HG03460 (cell line): Measurements from ENCODE around the gene LDLRAD4.

Experiments used
- ATAC-seq: cut with Tn5 transposase; IDR thresholded peaks from one replicate; pipeline ENCODE4 v1.9.1; 2021; ENCODE audit not compliant: unreplicated experiment

The LDLRAD4 gene

GRCh38 chr18:13619505-13620205 lies 401.1 kb downstream of the LDLRAD4 start:
- ATAC-seq, result no peak

GRCh38 chr18:13620206-13620672 lies 401.7 kb downstream of the LDLRAD4 start:
- no peak for ATAC-seq

- no peak for ATAC-seq
Observed at GRCh38 chr18:13620818-13621445, 402.4 kb downstream of the LDLRAD4 start.

GRCh38 chr18:13621446-13621849 lies 402.9 kb downstream of the LDLRAD4 start:
- no peak for ATAC-seq

- no peak for ATAC-seq
Observed at GRCh38 chr18:13621886-13622619, 403.5 kb downstream of the LDLRAD4 start.

GRCh38 chr18:13622751-13623150 lies 404.2 kb downstream of the LDLRAD4 start:
- ATAC-seq, result no peak

- ATAC-seq, result no peak
Observed at GRCh38 chr18:13623348-13623747, 404.8 kb downstream of the LDLRAD4 start.

GRCh38 chr18:13623871-13624270 lies 405.3 kb downstream of the LDLRAD4 start:
- ATAC-seq, result no peak

GRCh38 chr18:13624563-13625237 lies 406.1 kb downstream of the LDLRAD4 start:
- ATAC-seq, result no peak

- ATAC-seq, result no peak
Observed at GRCh38 chr18:13625355-13625754, 406.8 kb downstream of the LDLRAD4 start.

GRCh38 chr18:13625843-13626543 lies 407.4 kb downstream of the LDLRAD4 start:
- ATAC-seq, result no peak

GRCh38 chr18:13626544-13626908 lies 408.0 kb downstream of the LDLRAD4 start:
- no peak for ATAC-seq

GRCh38 chr18:13627639-13628038 lies 409.1 kb downstream of the LDLRAD4 start:
- ATAC-seq, result no peak

GRCh38 chr18:13628211-13628610 lies 409.7 kb downstream of the LDLRAD4 start:
- ATAC-seq, result no peak

GRCh38 chr18:13629841-13630715 lies 411.5 kb downstream of the LDLRAD4 start:
- peak; percentile 89 for ATAC-seq

GRCh38 chr18:13630716-13631268 lies 412.2 kb downstream of the LDLRAD4 start:
- no peak for ATAC-seq

- no peak for ATAC-seq
Observed at GRCh38 chr18:13633700-13634099, 415.1 kb downstream of the LDLRAD4 start.

- no peak for ATAC-seq
Observed at GRCh38 chr18:13635046-13635445, 416.5 kb downstream of the LDLRAD4 start.
